GM03348 (cell line): ENCODE data around the gene SLC24A3.

Experiments
- DNase-seq: peaks from one replicate; pipeline ENCODE4 v3.0.0; 2012; ENCODE audit warnings: low spot score

SLC24A3 gene

DNA sequence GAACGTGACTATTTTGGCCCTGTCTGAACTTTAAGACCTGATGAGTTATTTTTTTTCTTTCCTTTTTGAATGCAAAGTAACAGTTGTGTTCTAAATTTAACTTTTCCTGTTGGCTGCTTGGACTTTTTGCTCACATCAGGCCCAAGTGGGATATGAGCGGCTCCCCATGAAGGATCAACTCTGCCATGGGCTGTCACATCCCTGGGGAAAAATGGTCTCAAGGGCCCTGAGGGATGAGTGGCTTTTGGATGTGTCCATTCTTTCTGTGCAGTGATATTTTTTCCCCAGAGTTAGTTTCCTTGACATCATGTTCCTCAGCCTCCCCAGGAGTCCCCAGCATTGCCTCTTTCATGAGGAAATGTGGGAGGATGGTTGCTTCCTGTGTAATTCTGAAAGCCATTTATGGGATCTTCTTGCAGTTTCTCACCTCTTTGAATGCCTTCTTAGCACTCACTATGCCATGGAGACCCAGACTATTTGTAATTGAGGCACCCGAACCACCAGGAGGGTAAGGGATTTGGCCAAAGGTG is 92.5 kb downstream of the SLC24A3 start:
- DNase-seq, result no peak

DNA sequence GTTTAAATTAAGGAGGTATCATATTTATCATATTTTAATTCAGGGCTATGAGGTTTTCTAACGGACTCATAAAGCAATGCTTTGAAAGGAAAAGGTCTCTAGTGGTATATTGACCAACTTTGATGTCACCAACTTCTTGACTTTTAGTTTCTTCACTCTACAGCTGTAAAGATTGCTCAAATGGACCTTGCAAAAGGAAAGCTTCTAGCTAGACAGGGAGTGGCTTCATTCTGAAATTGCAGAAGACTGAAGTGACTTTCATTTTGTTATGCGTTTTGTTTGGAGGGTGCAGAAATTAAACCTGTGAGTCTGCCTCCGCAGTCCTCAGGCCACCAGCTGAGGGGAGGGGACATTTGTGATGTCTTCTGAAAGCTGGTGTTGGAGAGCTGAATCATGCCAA is 95.7 kb downstream of the SLC24A3 start:
- no peak for DNase-seq

DNA sequence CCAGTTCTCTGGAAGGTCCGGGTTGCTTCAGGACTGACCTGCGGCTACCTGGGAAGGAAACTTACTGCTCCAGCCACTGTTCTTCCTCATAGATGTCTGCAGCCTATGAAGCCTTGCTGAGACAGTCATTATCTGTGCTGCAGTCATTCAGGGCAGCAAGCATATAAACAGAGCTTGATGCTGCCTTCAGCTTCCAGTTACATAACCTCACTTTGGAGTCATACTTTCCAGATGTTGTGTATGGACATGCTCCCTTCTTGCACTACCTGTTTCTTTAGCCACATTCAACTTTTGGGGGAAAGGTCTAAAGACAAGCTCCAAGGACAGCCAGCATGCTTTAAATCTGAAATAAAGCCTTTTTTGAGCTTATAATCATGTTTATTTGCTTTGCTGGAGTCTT is 98.1 kb downstream of the SLC24A3 start:
- no peak for DNase-seq

DNA sequence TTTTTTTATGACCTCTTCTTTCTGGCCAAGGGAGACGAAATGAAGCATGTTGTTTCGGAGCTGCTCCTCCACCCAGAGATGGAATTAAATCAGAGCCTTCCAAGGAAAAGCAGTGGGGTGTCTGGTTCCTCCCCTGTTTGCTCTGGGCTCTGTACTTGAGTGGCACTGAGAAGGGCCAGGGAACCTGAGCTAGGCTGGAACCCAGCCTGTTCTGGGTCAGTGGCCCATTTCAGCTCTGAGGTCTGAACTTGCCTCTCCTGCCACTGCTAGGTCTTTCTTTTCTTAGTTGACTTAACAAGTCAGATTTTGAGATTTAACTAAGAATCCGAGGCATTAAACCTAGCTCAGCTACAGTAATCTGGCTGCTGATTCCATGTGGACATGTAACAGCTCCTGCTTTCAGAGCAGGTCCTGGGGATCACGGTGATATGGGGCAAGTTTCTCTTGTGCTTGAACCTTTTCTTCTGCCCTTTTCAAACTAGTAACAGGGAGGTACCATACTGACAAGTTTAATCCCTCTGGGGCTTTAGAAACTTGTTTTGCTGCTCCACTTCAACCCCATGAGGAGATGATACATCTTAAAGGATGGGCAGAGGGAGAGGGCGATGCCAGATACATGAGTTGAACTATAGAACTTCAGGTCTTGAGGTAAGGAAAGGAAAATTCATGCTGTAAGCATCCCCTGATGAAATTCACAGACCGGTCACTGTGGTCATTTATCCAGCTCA is 101.1 kb downstream of the SLC24A3 start:
- no peak for DNase-seq

DNA sequence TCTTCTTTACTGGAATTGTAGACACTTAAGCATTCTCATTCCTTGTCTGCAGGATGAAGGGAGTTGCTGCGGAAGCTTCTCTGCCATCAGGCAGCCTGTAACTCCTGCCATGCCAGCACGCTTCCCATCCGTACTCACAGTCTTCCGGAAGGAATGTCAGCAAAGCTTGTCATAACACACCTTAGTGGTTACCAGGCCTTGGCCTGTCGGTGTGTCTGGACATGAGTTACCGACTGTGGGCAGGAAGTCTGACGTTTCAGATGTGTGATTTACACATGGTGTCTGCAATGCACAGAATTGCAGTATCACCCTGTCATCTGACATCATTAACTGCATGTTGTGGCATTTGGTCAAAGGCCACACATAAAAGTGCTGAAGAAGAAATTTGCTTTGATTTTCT is 102.2 kb downstream of the SLC24A3 start:
- no peak for DNase-seq

DNA sequence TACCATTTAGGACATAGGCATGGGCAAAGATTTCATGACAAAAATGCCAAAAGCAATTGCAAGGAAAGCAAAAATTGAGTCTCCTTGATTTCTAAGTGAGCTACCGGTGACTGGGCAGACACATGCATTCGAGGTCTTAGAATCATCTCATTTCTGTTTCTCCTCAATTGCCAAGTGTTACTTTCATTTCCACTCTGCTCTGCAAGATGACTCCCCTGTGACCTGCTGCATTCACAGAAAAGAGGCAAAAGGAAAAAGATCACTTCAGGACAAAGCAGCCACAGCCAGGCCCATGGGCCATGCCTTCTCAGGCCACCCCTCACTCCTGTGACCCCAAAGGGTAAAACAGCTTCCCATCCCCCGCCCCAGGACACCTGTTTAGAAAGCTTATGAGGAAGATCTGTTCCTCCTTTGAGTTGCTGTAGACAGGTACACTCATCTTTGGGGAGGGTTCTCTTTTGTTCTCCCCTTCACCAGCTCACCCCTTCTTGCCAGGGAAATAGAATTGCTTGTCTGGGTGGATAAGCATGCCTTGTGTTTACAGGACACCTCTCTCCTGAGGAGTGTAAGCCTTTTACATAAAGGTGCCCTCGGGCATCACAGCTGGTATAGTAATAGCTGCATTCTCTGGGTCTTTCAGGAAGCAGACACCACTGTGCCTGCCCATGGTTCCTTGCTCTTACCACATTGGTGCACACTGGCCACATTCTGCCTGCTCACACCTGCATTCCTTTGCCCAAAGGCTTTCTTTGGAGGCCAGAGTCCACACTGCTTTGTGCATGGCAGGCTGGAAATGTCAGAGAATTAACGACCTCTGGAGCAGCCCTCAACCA is 105.0 kb downstream of the SLC24A3 start:
- DNase-seq, result no peak

DNA sequence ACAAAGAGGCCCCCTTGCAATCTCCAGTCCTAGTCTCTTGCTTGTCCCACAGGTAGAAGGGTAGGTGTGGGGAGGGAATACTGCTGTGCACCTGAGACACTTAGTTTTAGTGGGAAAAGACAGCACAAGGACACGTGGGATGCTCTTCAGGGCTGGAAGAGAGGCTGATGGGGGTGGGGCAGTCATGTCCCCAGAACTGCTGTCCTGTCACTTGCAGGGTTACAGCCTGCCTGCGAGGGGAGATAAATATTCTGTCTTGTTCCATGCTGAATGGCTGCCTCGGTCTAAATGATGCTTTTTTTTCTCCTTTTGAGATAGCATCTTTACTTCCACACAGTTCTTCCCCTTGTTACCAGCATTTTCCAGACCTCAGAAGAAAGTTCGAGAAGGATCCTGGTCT is 106.2 kb downstream of the SLC24A3 start:
- no peak for DNase-seq

DNA sequence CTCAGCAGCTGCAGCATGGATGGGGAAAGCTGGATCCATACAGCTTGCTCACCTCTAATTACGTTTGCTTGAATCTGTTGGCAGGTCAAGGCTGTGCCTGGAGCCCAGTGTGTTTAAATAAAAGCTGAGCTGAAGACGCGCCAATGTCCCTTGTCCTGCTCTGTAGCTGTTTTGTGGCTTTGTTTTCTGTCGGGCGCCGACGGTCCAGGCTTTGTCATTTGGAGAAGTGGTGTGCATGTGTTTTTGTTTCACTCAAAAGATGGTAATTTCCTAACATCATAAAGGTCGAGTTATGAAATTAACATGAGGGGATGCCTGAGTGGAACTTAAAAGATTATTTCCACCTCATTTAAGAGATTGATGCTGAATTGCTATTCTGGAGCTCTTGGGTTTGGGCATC is 107.6 kb downstream of the SLC24A3 start:
- DNase-seq, result no peak

DNA sequence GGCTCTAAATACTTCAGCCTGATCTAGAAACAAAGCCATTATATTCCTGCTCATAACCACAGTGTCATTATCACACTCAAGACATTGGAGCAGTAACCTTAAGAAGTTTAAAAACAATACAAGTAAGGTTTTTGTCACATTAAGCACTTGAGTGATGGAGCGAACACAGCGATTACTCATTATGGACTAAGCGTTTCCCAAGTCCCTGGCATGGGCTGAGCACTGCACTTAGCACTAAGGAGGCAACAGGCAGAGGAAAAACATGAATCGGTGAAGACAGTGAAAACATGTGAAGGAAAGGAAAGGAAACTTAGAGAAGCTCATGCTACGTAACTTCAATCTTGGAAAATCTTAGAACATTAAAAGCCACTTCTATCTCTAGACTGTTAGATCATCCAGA is 108.7 kb downstream of the SLC24A3 start:
- no peak for DNase-seq

DNA sequence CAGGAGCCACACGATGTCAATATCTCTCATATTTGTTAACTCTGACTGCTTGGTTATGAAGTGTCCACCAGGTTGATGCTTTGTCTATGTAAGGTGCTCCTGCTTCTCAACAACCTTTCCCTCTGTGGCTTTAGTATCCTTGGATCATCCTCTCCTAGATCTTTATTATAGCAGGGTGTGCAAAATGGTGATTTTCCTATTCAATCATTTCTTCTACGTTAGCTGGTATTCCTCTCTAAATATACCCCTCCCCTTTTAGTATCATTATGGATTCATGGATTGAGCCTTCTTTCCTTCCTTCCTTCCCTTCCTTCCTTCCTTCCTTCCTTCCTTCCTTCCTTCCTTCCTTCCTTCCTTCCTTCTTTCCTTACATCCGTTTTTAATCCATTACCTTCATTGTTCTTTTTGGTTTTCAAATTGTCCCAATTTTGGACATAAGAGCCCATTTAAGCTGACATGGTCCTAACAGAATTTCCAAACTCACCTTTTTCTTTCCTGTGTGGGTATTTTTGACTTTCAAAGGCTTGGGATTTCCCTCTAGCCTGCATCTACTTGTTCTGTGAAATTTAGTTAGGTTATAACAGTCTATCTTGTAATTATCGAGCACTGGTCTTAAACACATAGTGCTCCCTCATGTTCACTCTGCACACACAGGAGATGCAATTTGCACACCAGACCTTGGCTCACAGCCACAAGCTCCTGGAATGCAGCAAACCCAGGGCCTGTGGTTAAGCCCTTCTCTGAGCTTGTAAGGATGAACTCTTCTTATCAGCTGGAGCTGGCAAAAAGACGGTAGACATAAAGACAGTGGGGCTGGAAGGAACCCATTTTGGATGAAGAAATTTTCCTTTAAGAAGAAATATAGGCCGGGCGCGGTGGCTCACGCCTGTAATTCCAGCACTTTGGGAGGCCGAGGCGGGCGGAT is 109.9 kb downstream of the SLC24A3 start:
- no peak for DNase-seq

DNA sequence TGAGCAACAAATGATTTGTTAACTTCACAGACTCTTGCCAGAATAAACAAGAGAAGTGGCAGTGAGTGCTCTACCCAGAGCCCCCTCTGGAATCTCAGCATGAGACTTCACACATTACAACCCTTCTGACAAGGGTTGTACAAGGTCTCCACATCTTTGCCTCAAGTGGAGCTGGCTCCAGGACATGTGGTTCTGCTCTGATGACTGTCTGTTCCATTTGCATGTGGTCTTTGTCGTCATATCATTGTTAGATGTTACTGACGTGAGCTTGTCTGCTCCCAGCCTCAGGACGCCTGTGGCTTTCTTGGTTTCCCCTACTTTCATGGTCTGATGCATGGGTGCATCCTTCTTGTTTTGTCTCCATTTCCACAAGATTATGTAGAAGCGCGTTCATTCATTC is 115.0 kb downstream of the SLC24A3 start:
- DNase-seq, result no peak

DNA sequence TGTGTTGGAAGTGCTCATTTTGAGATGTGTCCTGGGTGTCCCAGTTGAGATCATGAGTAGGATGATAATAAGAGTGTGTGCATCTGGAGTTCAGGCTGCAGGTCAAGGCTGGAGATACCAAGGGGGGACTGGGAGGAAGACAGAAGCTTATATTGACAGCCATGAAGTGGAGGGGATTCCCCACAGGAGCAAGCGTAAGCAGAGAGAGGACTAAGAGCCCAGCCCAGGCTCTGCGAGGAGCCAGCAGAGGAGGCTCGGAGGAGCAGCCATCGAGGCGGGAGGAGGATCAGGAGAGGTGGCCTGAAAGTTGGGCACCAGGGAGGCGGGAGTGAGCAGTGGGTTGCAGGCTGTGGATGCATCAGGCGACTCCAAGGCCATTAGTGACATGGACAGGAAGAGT is 116.2 kb downstream of the SLC24A3 start:
- no peak for DNase-seq

DNA sequence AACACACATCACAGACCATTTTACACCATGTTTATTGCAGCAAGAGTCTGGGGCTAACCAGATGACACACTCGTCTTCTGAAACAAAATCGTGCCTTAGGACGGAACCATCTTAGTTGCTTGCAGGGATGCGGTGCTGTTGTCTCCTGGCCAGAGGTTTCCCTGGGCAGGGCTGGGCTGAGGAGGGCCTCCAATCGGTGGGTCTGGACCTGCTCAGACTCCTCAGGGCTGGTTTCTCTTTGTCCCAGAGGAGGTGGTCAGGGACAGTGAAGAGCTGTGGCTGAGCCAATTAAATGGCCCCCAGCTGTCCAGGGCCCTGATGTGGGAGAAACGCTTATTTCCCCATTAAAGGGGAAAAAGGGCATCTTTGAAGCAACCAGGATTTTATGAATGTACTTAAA is 117.6 kb downstream of the SLC24A3 start:
- DNase-seq, result no peak

DNA sequence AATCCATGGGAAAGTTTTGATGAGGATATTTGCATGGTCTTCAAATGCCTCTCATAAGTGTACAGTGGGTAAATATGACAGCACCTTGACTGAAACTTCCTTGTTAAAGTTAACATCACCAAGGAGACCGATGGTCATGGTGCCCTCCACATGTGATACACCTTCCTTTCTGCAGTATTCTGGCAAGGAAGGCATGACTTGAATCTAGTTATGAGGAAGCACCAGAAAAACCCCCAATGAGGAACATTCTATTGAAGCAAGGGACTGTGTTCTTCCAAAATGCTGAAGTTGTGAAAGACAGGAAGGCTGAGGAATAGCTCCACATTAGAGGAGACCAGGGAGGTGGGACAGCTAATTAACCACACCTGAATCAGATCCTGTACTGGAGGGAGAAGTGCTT is 118.3 kb downstream of the SLC24A3 start:
- no peak for DNase-seq

DNA sequence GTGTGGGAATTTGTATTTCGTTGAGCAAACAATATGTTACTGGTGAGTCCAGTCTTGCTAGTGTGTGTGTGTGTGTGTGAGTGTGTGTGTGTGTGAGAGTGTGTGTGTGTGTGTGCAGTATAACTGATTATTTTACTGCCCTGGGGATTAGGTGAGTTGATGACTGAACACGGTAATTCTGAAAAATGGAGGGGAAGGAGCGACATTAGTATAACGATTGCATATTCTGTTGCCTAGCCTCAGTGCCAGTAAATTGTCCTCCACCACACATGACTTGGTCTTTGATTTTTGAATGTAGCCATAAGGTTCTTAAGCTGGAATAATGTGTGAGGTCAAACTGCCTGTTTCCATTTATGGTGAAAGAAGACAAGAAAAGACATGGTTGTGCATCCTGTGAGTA is 121.1 kb downstream of the SLC24A3 start:
- DNase-seq, result no peak

DNA sequence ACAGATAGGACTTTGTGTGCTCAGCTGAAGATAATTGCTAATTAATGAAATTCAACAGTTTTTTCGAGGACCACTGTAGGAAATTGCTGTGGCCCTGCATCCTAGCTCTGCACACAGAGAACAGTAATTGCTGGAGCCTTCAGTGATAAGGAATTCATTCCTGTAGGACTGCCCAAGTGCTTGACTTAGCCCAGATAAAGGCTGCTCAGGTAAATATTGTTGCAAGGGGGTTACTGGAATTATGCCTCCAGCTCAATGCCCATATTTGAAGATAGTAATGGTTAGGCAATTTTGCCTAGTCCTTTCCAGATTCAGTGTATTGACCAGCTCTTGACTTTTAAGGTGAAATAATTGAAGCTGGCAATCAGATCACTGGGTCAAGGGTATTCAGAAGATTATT is 122.9 kb downstream of the SLC24A3 start:
- DNase-seq, result no peak

DNA sequence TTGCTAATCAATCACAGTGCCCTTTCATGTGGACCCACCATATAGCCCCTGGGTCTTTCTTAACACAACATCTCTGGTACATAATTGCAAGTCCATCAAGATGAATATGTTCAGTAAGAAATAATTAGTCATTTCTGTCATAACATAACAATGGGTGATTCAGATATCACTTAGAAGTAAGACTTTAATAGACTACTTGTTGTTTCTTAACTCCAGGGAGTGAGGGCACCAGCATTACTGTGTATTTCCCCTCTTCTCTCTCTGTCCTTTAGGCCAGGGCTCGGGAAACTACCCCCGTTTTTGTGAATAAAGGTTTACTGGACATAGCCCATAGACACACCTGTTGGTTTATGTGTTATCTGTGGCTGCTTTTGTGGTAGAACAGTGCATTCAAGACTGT is 123.5 kb downstream of the SLC24A3 start:
- DNase-seq, result no peak

DNA sequence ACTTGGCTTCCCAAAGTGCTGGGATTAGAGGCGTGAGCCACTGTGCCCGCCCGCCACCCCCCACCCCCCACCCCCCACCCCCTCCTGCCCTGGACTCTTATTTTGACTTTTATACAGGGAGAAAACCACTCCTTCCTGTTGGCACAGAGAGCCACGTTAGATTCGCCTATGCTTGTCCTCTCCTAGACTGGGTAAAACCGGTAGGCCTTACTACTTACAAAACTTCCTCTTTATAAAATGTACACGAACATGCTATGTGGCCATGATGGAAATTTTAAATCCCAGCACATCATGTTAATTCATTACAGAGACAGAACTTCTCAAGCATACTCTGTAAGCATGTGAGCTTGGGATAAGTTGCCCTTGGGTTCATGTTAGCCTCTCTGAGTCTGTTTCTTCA is 124.2 kb downstream of the SLC24A3 start:
- no peak for DNase-seq

DNA sequence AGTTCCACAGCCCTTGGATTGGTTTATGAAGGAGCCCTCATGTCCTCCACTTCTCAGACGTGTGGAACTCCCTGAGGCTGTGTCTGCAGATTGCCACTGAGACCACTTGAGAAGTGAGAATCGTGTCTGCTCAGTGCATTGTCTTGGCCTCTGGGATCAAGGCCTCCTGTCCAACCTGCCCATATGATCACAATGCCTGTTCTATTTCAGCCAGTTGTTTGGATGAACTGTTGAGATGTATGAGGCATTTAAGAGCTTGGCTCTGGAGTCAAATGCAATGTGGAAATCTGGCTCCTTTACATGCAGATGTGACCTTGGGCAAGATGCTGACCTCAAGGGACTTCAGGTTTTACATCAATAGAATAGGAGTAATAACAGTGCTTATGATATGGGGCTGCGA is 125.9 kb downstream of the SLC24A3 start:
- DNase-seq, result no peak

DNA sequence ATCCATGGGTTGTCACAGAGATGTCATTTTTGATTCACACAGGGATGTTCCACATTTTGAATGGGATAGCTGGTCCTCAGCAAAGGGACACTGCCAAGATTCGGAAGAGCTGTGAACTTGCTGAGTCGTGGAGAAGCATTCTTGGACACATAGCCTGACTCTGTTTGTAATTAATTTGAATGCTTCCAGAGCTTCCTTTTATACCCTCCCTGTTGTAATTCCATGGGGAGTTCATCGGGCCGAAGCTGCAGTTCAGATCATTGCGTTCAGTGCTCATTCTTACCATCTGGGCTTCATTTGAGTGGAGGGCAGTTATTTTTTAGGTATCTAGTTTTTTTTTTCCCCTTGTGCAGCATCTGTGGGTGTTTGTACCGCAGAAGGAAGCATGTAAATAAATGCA is 126.5 kb downstream of the SLC24A3 start:
- no peak for DNase-seq

DNA sequence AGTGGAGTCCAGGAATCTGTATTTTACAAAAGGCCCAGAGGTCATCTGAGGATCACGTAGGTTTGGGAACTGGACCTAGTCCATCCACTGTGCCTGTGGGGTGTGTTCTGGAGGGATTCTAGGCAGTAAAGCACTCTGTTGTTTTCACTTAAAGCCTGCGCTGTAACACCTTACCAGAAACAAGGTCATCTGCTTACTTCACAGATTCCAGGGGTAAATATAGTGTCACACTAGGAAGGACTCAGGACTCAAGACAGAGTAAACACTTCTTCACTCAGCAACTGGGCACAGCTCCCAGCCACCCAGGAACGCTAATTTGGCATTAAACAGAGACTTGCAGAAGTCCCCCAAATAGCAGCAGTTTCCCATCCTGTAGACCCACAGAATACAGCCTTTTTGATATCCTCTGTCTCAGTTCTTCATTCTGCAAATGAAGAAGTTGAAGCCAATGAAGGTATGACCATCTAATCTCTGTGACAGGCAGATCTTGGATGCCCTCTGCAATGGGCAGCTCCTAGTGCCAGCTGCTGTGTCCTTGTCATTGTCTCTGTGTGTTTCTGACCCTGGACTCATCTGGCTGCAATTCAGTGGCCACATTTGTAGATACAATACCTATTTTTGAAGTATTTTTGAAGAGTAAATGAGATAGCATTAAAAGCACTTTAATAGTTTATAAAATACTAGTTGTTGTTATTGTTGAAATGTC is 129.1 kb downstream of the SLC24A3 start:
- DNase-seq, result no peak

DNA sequence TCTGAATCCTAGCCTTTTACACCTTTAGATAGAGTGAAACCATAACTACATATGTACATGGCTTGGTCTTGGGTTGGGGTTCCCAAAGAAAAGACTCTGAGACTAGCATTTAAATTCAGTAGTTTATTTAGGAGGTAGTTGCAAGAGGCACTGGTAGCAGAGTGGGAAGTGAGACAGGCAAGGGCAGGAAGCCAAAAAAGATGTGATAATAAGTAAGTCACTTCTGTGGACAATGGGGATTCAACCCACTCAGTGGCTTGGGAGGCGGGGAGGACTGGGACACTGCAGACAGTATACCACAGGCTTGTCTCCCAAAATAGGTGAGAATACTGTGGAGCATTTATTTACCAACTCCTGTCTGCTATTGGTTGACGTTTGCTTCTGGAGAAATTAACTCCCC is 131.9 kb downstream of the SLC24A3 start:
- no peak for DNase-seq
